IPS-18c (cell line): ENCODE measurements around the gene SYT9.

ENCODE experiments used
- H3K4me3 ChIP-seq: 2 replicates; pipeline ENCODE4 v1.7.0; 2013; ENCODE audit warnings: low read depth, mild to moderate bottlenecking, low read length, moderate library complexity; ENCODE audit not compliant: insufficient read depth
- H3K9me3 ChIP-seq: one replicate; pipeline ENCODE4 v1.6.1; 2013; ENCODE audit warnings: mild to moderate bottlenecking, low read length, moderate library complexity; ENCODE audit not compliant: control insufficient read depth, insufficient read depth

SYT9 gene

DNA sequence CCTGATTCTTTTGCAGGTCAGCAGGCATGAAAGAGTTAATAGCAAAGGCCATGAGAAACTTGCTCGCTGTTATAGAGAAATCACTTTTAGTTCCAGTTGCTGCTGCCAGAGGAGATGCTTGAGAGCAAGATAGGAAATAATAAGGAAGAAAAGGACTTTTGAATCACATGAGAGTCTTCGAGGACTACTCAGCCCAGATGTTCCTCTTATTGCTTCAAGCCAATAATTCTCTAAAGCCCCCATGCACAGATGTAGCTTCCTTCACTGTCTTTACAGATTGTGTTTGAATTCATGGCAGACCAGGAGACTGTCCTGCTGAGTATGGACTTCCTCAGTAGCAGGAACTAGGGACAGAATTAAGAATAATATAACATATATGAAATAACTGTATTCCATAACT is 183.5 kb downstream of the SYT9 start:
- Histone ChIP-seq H3K4me3 (no peak overlapping the region), H3K9me3 (no peaks in the 10 kb centered on the region)

DNA sequence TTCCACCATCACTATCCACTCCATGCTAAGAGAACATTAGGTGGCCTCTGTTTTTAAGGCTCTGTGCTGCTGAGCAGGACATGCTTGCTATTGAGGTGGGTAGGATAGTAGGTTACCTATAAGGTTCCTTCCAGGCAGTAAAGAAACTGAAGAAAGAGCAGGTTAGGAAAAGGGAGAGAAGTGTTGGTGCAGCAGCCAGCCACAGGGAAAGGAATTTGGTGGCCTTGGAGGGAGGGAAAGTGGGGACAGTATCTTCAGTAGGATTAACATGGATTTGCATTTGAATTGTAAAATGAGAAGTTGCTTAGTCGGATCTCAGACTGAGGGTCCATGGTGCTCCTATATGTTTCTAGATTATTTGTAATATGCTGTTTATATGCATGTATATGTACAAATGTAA is 184.4 kb downstream of the SYT9 start:
- Histone ChIP-seq H3K9me3 (no peaks in the 10 kb centered on the region), H3K4me3 (no peak overlapping the region)

DNA sequence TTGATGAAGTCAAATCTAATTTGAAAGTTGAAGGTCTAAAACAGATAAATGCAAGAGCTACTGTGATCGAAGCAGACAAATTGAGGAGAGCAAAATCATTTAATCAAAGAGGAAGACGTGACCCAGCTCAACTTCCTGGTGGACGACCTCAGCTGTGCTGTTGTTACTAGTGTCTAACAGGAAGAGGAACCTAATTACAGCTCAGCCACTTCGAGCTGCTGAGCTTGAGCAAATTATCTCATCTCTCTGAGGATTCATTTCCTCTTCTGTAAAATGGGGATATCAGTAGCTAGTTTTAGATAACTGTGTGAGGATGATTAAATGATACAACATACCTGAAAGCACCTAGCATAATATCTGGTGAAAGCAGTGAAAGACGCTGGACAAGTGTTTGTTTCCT is 185.0 kb downstream of the SYT9 start:
- no peak overlapping the region for H3K4me3 ChIP-seq
- H3K9me3 ChIP-seq = no peaks in the 10 kb centered on the region

DNA sequence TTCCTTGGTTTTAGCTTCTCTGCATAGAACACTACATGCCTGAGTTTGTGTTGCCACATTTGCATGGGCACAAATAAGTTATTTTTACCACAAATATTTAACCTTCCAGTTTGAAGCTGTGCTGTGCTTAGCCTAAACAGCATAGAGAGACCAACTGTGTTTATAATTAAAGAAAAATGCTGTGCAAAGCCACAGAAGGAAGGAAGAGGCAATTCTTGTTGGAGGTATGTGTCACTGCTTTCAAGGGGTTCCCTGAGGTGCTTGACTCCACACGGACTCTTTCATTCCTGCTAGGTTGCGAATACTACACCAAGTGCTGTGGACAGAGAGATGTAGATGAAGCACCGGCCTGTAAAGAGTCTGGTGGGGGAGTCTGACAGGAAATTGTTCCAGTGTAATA is 186.0 kb downstream of the SYT9 start:
- Histone ChIP-seq H3K4me3 (no peak overlapping the region), H3K9me3 (no peaks in the 10 kb centered on the region)

DNA sequence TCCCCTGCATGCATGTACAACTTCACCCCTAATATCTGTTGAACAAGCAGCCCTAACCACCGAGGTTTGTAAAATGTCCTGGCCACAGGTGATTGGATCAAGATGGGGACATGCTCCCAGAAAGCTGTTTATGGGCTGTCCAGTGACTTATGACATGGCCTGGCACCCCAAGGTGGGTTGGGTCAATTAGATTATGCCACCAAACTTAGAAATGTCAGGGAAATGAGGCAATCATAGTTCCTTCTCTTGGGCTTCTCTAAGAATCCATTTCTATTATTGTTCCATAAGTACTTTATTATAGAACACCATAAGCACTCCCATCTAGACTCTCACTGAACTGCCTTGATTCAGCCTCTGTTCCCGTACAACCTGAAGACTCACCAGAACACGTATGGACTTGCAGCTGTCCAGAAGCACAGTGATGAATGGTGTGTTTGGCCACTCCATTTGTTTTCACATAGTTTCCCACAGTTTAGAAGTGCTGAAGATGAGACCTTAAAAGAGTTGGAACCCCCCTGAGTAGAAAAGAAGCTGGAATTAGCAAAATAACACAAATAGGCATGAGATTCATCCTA is 188.1 kb downstream of the SYT9 start:
- H3K9me3 ChIP-seq = no peaks in the 10 kb centered on the region
- no peak overlapping the region for H3K4me3 ChIP-seq

DNA sequence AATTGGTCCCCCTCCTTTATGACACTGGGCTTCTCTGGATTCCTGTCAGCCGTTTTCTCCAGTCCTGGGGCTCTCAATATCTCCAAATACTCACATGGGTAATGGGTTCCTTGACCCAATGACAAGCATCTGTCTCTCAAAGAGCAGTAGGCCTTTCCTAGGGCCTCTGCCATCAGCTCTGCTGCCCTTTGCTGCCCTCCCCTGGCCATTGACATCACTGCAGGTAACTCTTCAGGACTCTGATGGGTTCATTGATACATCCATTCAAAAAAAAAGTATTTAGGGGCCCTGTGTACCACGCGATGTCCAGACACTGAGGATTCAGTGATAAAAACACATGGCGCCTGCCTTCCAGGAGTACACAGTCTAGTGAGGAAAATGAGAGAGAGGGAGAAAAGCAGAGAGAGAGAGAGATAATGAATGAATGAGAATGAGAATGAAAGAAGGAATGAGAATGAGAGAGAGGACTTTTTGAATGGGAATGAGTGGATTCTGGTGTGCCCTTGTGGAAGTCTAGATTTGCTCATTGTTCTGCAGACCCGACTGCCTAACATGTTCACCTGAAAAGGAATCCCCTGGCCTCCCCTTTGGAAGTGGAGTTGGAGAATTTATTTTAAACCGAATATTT is 191.0 kb downstream of the SYT9 start:
- no peaks in the 10 kb centered on the region for H3K9me3 ChIP-seq
- H3K4me3 ChIP-seq = no peak overlapping the region

DNA sequence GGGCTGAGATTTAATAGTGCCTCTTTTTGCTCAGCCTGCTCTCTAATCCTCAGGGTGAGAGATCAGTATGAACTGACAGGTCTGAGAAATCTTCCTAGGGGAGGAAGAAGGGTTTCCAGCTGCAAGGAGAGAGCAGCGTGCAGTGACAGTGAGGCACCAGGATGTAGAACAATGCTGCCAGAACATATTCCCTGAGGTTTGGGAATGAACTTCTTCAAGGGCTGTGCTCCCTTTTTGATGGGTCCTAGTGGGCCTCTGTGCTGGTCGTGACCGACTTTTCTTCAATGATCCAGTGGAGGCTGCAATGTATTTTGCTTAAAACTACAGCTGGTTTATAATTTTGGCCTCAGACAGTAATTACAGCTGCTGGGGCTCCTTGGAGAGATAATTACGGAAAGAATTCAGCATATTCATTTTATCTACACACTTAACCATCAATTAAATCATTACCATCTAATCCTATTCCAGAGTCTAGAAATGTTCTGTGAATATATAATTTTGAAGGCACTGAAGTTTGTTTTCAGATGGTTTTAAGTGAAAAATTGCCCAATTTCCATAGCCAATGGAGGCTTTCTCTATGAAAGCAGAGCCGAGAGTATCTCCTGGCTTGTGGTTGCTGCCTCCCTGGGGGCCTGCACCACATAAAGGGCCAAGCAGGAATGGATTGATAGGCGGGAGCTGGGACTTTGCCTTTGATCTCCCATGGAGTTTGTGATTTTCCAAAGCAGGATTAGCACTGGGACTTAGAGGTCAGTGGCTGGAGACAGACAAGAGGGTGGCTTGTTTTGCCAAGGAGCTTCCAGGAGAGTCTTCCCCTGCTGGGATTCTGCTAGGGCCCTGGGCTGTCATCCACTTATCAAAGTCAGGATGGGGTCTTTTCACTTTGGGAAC is 192.6 kb downstream of the SYT9 start:
- no peaks in the 10 kb centered on the region for H3K9me3 ChIP-seq
- no peak overlapping the region for H3K4me3 ChIP-seq

DNA sequence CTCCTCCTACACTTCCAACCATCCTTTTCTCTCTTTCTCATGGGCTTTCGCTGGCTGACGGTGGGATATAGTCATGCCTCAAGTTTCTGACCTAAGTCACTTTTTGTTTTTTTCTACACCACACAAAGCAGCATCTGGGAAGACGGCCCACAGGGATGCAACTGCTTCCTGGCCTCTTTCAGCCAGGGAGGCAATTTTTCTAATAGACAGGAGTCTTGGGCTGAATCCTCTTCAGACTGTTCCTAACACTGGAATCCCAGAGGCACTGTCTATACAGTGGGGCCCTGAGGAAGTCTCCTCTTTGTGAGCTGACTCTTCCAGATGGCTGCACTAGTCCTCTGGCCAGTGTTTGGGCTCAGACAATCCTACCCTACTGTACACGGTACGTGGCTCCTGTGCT is 193.9 kb downstream of the SYT9 start:
- no peaks in the 10 kb centered on the region for H3K9me3 ChIP-seq
- no peak overlapping the region for H3K4me3 ChIP-seq

DNA sequence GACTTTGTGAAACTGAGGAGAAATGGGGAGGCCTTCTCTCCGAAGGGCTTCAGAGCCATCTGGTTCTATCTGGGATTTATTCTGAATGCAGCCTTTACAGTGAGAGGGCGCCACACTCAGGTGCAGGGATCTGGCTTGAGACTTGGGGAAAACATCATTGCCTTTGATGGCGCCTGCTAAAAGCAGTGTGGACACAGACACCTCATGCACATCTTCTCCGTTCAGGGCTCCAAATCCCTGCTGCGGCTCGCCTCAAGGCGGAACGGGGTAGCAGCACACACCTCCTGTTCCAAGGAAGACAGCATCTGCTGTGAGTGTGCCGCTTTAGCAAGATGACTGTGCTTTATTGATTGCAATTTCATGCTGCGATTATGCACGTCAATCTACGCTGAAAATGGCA is 196.5 kb downstream of the SYT9 start:
- H3K9me3 ChIP-seq = no peaks in the 10 kb centered on the region
- no peak overlapping the region for H3K4me3 ChIP-seq

DNA sequence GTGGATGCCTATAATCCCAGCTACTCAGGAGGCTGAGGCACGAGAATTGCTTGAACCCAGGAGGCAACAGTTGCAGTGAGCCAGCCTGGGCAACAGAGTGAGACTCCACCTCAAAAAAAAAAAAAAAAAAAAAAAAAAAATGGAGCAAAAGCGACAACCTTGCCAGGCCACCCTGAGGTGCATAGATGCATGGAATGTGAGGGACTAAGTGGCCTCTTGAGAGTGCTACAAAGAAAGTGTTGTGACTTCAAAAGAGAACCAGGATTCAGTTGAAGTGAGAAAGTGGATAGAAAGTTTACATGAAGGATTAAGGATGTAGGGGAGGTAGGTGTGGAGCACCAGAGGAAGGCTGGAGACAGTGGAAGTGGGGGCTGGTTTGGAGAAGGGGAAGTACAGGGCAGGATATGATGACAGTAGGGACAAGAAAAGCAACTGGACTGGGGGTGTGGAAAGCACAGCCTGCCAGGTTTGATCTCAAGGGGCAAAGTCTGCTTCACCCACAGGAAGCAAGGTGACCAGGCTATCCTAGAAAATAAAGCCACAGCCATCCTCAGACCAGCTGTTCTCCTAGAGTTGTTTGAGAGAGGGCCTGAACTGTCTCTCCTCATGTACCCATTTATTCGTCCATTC is 197.6 kb downstream of the SYT9 start:
- no peaks in the 10 kb centered on the region for H3K9me3 ChIP-seq
- no peak overlapping the region for H3K4me3 ChIP-seq

DNA sequence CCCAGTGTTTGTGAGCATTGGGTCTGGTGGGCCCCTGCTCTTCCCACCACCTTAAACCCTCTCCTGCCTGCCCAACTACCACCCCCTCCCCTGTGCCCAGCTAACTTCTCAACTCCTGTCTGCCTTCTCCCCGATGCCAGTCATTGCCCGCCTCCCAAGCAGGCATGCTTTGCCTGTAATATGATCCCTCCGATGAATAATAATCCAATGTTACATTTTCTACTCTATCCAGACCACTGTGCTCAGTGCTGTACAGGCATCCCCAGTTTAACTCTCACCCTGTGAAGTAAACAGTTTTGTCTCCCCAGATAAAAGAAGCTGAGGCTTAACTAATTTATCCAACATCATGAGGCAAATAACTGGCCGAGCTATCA is 198.1 kb downstream of the SYT9 start:
- H3K4me3 ChIP-seq = no peak overlapping the region
- H3K9me3 ChIP-seq = no peaks in the 10 kb centered on the region

DNA sequence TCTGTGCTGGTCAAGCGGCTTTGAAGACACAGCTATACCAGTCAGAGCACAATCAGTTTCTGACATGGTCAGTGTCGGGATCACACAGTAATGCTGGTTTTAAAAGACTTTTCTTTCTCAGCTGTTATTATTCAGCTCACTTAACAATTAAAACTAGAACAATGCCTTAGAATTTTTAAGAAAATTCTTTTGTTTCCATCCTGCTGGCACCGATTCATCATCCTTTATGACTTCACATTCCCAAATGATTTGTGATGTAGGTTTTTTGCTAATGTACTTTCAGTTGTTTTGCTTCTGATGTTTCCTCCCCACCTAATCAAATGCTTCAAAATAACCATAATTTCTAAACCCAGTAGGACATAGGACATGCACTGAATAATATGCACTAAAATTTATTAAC is 199.1 kb downstream of the SYT9 start:
- Histone ChIP-seq H3K4me3 (no peak overlapping the region), H3K9me3 (no peaks in the 10 kb centered on the region)

DNA sequence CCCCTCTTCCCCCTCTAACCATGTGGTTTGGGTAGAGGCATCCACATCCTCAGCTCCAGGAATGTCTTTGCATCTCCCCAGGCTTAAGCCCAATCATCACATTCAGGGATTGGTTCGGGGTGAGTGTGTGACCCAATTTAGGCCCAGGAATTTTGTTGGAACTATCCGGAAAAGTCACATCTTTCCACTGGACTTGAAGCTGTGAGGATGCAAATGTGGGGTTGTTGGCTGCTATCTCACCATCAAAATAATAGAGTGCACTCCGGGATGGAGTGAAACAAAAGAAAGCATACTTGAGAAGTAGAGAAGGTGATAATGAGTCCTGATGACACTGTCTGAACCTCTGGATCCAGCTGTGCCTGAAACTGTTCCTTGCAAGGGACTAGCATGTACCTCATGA is 199.8 kb downstream of the SYT9 start:
- Histone ChIP-seq H3K9me3 (no peaks in the 10 kb centered on the region), H3K4me3 (no peak overlapping the region)

DNA sequence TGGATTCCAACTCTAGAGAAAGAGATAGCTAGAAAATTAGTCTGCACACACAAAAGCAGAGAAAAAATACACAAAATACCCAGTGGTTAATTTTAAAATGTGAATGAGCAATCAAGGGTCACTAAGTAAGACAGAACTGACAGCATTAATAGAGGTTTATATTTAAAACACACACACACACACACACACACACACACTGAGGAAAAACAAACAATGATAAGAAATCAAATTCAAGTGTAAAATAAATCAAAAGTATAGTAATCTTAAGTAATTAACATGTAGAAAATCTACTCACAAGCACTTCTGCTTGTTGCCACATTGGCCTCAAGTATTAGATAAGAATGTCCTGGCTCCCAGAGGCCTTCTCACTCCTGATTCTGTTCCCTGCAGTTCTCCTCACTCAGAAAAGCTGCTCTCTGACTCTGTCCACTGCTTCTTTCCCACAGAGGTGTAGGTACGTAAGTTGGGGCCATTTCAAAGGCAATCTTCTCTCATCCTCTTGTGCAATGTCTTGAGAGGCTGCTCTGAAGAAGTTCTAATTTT is 200.3 kb downstream of the SYT9 start:
- no peak overlapping the region for H3K4me3 ChIP-seq
- H3K9me3 ChIP-seq = no peaks in the 10 kb centered on the region

DNA sequence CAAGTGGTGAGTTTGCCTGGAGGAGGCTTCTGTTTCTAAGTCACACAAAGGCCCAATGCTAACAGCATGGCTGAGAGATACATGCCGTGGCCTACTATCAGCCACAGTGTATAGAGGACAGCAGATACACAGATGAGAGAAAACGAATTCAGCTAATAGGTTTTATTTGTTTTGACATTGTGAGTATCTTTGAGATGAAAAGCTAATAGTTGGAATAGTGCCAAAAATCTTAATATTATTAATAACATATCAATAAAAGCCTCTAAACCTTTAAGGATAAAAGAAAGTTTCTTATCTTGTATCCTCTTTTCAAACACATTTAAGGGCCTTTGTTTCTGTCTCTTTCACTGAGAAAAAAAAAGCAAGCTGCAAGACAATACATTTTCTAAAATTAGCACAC is 203.2 kb downstream of the SYT9 start:
- H3K9me3 ChIP-seq = no peaks in the 10 kb centered on the region
- H3K4me3 ChIP-seq = no peak overlapping the region

DNA sequence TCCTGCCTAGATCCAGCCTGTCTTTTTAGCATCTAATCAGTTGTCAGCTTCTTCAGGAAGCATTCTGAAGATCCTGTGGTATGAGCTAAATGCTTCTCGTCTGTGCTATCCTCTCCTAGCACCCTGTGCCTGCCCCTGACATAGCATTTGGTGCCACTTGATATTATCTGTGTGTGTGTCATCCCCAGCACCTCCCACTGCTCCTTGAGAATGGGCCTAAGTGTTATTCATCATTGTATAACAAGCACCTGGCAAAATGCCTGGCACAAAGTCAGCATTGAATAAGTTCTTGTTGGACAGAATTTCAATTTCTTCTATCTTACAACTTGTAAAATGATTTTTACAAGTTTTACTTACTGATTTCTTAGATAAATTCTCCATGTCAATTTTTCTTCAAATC is 205.5 kb downstream of the SYT9 start:
- H3K4me3 ChIP-seq = no peak overlapping the region
- H3K9me3 ChIP-seq = no peaks in the 10 kb centered on the region

DNA sequence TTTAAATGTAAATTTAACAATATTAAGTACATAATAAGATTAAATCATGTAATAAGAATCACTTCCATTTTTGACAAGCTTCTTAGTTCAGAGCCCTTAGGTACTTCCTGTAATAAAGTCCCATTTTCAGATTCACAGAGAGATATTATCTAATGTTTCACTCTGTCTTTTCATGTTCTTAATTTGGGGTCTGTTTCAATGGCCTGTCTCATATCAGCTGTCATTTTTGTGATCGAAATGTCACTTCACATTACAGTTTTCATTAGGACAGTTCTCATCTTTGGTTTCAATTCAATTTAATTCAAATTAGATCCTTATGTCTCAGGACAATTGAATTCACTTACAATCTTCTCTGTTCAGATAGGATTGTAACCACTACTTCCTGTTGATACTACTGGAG is 211.0 kb downstream of the SYT9 start:
- Histone ChIP-seq H3K4me3 (no peak overlapping the region), H3K9me3 (no peaks in the 10 kb centered on the region)

DNA sequence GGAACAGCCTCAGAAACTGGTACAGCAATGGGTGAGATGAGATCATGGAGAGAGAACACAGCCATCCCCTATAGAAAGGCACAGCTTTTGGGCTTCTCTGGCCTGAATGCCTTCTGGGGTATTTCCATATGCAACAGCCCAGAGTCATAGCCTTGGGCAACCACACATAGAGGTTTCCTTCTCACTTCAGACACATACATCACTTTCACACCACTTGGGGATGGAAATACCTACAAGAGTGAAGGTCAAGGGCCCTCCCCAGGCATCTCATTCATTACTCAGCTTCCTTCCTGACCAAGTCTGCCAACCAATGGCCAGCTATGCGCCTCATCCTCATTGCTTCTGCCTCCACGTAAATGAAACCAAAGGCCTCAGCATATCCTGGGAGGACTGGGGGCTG is 215.9 kb downstream of the SYT9 start:
- H3K4me3 ChIP-seq = no peak overlapping the region
- H3K9me3 ChIP-seq = no peaks in the 10 kb centered on the region
